GM18505 (cell line): ENCODE data around the gene SMAD9.
"Not testable (repeated sequence)": the region's sequence is repeated elsewhere in the genome, so short reads cannot be mapped to it uniquely, and the experiment has no call there.

ENCODE experiments used
- ATAC-seq: cut with Tn5 transposase; IDR thresholded peaks from one replicate; pipeline ENCODE4 v1.9.1; 2021; ENCODE audit not compliant: unreplicated experiment
- POLR2A ChIP-seq: IDR thresholded peaks from 4 replicates; pipeline ENCODE4 v1.6.1; 2011; ENCODE audit warnings: borderline replicate concordance; ENCODE audit not compliant: insufficient read depth, insufficient read length; ENCODE audit errors: extremely low read depth

Gene SMAD9

GRCh38 chr13:36897054-36897616 is 22.9 kb downstream of the SMAD9 start:
- no peak for ATAC-seq
- TF ChIP-seq POLR2A, result no peak

DNA sequence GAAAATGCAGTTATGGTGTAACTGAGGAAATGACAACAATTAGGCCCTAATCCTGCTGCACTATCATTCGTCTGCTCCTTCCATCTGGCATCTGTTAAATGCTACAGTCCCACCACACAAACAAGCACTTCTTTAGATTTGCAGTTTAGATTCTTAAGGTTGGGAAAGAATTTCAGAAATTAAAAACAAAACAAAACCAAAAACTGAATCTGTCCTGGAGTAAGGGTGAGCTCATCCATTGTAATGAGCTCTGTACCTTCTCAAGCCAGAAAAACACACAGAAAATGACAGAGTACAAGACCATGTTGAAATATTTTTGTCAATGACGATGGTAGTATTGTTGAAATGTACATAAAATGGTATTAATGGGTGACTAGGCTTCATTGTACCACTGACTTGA is 28.3 kb downstream of the SMAD9 start:
- no peak for TF ChIP-seq POLR2A
- no peak for ATAC-seq

DNA sequence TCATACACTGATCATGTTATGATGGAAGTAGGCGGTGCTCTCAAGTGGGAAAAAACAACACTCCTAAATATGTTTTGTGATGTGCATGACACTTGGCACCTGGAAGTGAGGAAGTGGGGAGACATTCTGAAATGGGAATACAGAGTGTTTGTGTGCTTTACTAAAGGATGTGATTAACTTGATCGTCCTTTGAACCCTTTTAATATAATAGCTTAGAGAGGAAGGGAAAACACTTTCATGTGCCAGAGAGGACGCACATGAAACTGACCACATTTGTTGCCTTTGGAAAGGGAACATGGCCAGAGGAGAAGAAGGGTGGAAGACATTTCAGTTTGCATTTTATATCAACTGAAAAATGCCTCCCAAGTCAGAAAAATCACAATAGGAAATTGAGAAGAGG is 31.4 kb downstream of the SMAD9 start:
- no peak for TF ChIP-seq POLR2A
- ATAC-seq, result no peak

DNA sequence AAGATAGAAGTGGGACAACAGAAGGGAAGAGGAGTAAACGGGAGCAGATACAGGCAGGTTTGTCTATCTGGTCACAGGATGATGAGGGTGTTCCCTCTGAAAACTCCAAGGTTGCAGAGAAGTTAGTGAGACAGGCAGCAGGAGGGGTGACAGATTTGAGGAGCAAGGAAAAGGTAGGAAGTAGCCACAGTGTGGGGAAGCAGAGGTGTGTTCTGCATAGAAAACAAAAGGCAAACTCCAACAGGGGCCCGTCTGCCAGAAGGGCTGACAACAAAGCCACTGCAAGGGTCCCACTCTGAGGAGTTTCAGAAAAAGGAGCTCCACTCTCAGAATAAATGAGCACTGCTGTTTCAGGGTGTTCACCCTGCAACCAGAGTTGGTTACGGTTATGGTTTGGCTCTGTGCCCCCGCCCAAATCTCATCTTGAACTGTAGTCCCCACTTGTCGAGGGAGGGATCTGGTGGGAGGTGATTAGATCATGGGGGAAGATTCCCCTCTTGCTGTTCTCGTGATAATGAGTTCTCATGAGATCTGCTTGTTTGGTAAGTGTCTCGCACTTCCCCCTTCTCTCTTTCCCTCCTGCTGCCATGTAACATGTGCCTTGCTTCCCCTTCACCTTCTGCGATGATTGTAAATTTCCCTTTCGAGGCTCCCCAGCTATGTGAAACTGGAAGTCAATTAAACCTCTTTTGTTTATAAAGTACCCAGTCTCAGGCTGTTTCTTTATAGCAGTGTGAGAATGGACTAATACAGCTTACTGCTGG is 32.1 kb downstream of the SMAD9 start:
- peak; percentile 73 for ATAC-seq
- TF ChIP-seq POLR2A, result no peak

DNA sequence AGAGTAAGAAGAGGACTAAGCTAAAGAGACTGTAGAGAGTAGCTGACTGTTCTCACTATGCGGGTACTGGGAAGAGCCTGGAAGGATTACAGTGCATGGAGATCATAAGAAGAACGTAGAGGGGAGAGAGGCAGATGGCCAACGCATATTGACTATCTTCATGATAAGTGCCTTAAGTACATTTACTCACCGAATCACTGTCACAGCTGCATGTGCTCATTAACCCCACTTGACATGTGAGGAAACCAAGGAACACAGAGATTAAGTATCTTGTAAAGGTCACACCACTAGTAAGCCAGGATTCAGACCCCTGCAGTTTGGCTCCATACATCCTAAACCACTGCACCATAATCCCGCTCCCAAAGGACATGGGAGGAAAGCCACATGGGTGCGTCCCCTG is 34.1 kb downstream of the SMAD9 start:
- no peak for ATAC-seq
- TF ChIP-seq POLR2A, result no peak

GRCh38 chr13:36884235-36884634 is 35.8 kb downstream of the SMAD9 start:
- ATAC-seq, result no peak
- TF ChIP-seq POLR2A, result no peak

DNA sequence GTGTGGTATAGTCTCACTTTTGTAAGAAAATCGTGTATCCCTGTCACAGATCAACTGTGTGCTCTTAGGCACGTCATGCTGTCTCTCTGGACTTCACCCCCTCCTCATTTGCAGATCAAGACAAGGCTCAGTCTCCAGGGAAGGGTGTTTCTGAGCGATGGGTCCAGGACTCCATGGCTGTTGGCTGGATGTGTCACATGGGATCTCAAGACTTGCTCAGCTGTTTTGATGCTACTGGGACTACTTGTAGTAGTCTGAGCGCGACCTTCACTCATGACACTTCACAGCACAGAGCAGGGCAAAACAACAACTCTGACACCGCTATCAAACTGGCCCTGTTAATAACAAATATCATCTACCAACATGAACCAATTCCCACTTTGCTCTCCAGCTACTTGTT is 36.2 kb downstream of the SMAD9 start:
- ATAC-seq, result no peak
- no peak for TF ChIP-seq POLR2A

- not testable (repeated sequence) for ATAC-seq
Observed at GRCh38 chr13:36883392-36883791, 36.6 kb downstream of the SMAD9 start.

- ATAC-seq, result no peak
- no peak for TF ChIP-seq POLR2A
Observed at GRCh38 chr13:36882829-36883390, 37.1 kb downstream of the SMAD9 start.

DNA sequence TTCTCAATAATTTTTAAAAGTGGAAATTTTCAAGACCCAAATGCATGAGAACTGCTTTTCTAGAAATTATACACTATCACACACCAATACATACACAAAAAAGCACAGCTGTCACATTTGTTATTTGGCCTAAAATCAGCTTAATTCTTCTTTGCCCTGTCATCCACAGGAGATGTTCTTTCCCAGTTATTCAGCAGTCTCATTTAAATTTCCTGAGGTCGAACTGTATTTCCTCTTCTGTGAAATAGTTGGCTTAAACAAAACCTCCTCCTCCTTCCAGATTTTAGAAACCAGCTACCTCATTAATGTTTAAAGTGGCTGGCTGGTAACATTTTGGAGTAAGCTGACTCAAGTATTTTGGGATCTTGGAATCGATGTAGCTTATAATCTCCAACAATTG is 39.1 kb downstream of the SMAD9 start:
- ATAC-seq, result no peak
- no peak for TF ChIP-seq POLR2A

GRCh38 chr13:36879218-36879938 is 40.7 kb downstream of the SMAD9 start:
- TF ChIP-seq POLR2A, result no peak
- ATAC-seq, result no peak

DNA sequence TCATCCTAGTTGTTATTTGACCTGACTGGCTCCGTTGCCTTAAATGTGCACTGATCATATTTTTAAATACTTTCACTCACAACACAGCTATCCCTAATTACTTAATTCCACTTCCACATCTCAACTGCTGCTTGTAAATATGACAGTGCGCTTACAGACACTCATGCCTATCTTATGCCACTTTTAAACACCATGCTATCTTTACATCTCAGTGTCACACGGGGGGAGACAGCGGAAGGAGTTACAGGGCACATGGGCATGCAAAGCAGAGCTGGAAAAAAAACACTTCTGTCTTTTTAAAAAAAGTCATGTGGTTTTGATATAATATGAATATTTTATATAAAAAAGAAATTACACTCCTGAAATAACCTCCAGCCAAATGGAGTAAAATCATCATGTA is 44.1 kb downstream of the SMAD9 start:
- no peak for ATAC-seq
- no peak for TF ChIP-seq POLR2A

DNA sequence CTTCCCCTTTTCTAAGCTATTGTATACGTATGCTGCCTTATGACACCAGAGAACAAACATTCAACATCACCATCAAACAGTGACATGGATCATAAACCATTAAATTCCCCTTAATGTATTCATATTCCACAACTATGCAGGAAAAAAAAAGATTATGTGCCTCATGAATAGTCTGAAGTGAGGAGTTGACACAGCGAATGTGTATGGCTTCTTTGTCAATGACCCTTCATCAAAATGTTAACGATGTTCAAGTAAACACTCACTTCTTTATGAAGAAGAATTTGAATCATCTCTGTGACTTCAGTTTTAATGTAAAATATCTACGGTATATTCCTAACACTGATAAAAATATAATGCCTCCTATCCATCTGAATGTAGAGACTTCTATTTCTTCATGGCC is 44.6 kb downstream of the SMAD9 start:
- TF ChIP-seq POLR2A, result no peak
- ATAC-seq, result no peak

GRCh38 chr13:36872621-36873020 is 47.4 kb downstream of the SMAD9 start:
- no peak for ATAC-seq
- TF ChIP-seq POLR2A, result no peak
